Lower lobe of right lung (tissue), 2 donors: ENCODE measurements around the gene TAS2R42. TPM values are rescaled to one million over a fixed set of nuclear protein-coding genes. Genes with fewer than 3 reads are reported as not detected.

Experiments used
- ATAC-seq, 2 donors: fragments of 200-7000 bp; cut with Tn5 transposase; one replicate each; pipeline ENCODE4 v1.9.1; 2020 to 2022; ENCODE audit warnings: mild to moderate bottlenecking in 2 of 2, moderate library complexity in 2 of 2
- DNase-seq: peaks from one replicate; pipeline ENCODE4 v3.0.0-alpha.2; 2020
- H3K27ac ChIP-seq: fragments of 200-600 bp; one replicate; pipeline ENCODE4 v1.8.0; 2022
- H3K27me3 ChIP-seq: fragments of 200-600 bp; one replicate; pipeline ENCODE4 v1.8.0; 2022; ENCODE audit warnings: low read depth
- H3K36me3 ChIP-seq: fragments of 200-600 bp; one replicate; pipeline ENCODE4 v1.8.0; 2022; ENCODE audit warnings: mild to moderate bottlenecking
- H3K4me1 ChIP-seq: fragments of 200-600 bp; one replicate; pipeline ENCODE4 v1.8.0; 2022
- H3K4me3 ChIP-seq: fragments of 200-600 bp; one replicate; pipeline ENCODE4 v1.8.0; 2022; ENCODE audit warnings: mild to moderate bottlenecking
- H3K9me3 ChIP-seq: fragments of 200-600 bp; one replicate; pipeline ENCODE4 v1.8.0; 2022
- intact Hi-C: fragments of 100-400 bp; cut with DNase I; formaldehyde crosslinking; loops from one replicate; pipeline ENCODE4 v1.11.0; 2022
- total RNA-seq: library from RNA; stranded (reverse); fragmentation: NEBNext Ultra II Directional; extraction: Animal tissue kit (Norgen Biotek cat#: 25700); gene quantifications from one replicate; pipeline ENCODE4 v1.2.1, GENCODE V29; 2021
- TF ChIP-seq, protein P1 (sequence below): fragments of 200-600 bp; IDR thresholded peaks from one replicate; pipeline ENCODE4 v1.8.0; 2022; ENCODE audit warnings: antibody characterized with exemption, mild to moderate bottlenecking
- donor health status: DM: no; HTN: yes; CAD: no; lungs with severe emphysema.

The TAS2R42 gene
- total RNA-seq, 1 donor from 2014 or later: not detected

DNA sequence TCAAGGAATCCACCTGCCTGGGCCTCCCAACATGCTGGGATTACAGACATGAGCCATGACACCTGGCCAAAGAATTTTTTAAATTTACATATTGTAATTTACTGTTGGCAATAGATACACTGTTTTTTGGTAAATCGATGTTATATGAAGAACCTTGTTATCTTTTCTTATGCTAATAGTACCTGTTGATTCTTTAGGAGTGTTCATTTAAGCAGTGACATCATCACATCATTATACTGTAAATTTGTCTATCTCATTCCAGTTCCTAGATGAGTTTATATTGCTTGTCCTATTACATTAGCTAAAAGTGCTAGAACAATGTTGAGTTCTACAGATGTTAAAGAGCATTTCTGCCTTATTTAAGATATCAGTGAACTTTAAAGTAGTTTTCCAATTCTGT lies 39.3 kb downstream of the TAS2R42 start:
- no peak overlapping the region for H3K4me3 ChIP-seq
- peaks cover 17% of the 10 kb centered on the region for H3K9me3 ChIP-seq
- no peaks in the 10 kb centered on the region for H3K4me1 ChIP-seq
- TF ChIP-seq, protein P1, sequence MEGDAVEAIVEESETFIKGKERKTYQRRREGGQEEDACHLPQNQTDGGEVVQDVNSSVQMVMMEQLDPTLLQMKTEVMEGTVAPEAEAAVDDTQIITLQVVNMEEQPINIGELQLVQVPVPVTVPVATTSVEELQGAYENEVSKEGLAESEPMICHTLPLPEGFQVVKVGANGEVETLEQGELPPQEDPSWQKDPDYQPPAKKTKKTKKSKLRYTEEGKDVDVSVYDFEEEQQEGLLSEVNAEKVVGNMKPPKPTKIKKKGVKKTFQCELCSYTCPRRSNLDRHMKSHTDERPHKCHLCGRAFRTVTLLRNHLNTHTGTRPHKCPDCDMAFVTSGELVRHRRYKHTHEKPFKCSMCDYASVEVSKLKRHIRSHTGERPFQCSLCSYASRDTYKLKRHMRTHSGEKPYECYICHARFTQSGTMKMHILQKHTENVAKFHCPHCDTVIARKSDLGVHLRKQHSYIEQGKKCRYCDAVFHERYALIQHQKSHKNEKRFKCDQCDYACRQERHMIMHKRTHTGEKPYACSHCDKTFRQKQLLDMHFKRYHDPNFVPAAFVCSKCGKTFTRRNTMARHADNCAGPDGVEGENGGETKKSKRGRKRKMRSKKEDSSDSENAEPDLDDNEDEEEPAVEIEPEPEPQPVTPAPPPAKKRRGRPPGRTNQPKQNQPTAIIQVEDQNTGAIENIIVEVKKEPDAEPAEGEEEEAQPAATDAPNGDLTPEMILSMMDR: no peak
- H3K27ac ChIP-seq: no peak overlapping the region
- no peaks in the 10 kb centered on the region for H3K27me3 ChIP-seq
- intact Hi-C loops: no loop called here
- ATAC-seq (no peak), DNase-seq (no peak)
- no peaks in the 10 kb centered on the region for H3K36me3 ChIP-seq

DNA sequence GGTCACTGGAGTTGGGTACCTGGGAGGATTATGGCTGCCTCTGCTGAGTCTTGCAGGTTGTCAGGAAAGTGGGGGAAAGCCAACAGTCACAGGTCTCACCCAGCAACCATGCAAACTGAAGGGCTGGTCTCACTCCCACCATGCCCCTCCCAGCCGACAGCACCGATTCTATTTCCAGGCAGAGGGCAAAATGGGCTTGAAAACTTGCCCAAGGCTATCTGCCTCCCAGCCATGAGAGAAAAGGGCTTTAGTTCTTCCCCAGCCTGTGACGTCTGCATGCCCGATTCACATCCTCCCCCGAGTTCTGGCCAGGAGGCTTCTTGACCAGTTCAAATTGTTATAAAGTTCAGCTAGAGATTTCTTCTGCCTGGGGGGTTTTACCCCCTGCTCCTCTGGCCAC lies 42.4 kb downstream of the TAS2R42 start:
- ATAC-seq: no peak
- Histone ChIP-seq H3K4me1 (no peaks in the 10 kb centered on the region), H3K27me3 (no peaks in the 10 kb centered on the region), H3K36me3 (no peaks in the 10 kb centered on the region), H3K4me3 (no peak overlapping the region), H3K9me3 (peaks cover 17% of the 10 kb centered on the region), H3K27ac (no peak overlapping the region)
- DNase-seq: no peak
- intact Hi-C loops: no loop called here
- TF ChIP-seq, protein P1: no peak

GRCh38 chr12:11143352-11143751 lies 43.4 kb downstream of the TAS2R42 start:
- Histone ChIP-seq H3K36me3 (no peaks in the 10 kb centered on the region), H3K27me3 (no peaks in the 10 kb centered on the region), H3K4me1 (no peaks in the 10 kb centered on the region), H3K27ac (no peak overlapping the region), H3K9me3 (peaks cover 17% of the 10 kb centered on the region), H3K4me3 (no peak overlapping the region)
- intact Hi-C loops: no loop called here
- no peak for DNase-seq
- TF ChIP-seq, protein P1: no peak
- ATAC-seq: no peak

GRCh38 chr12:11136075-11136474 lies 50.7 kb downstream of the TAS2R42 start:
- intact Hi-C loops: no loop called here

More at GRCh38 chr12:11136075-11136474, 50.7 kb downstream of the TAS2R42 start:
- Histone ChIP-seq H3K36me3 (no peaks in the 10 kb centered on the region), H3K9me3 (no peaks in the 10 kb centered on the region), H3K4me3 (no peak overlapping the region), H3K4me1 (no peaks in the 10 kb centered on the region), H3K27ac (no peak overlapping the region), H3K27me3 (no peaks in the 10 kb centered on the region)
- ATAC-seq: no peak
- TF ChIP-seq, protein P1: no peak
- no peak for DNase-seq

Other genes starting within 250 kb of the TAS2R42 start
- 1.2 TPM for gene TAS2R14, start 247.7 kb downstream of the TAS2R42 start, total RNA-seq
- gene TAS2R50, start 200.0 kb downstream of the TAS2R42 start, total RNA-seq: 0.50 TPM
- gene TAS2R20, start 188.6 kb downstream of the TAS2R42 start, total RNA-seq: 1.3 TPM
- gene TAS2R19, start 164.3 kb downstream of the TAS2R42 start, total RNA-seq: 2.8 TPM
- 1.9 TPM for gene TAS2R31, start 155.5 kb downstream of the TAS2R42 start, total RNA-seq
- gene TAS2R46, start 124.6 kb downstream of the TAS2R42 start, total RNA-seq: 1.7 TPM
- not detected for gene TAS2R43, start 94.6 kb downstream of the TAS2R42 start, total RNA-seq
- 3.9 TPM for gene TAS2R30, start 52.3 kb downstream of the TAS2R42 start, total RNA-seq
- gene SMIM10L1, start 15.7 kb downstream of the TAS2R42 start, total RNA-seq: 8.4 TPM
- gene PRB3, start 82.8 kb upstream of the TAS2R42 start, total RNA-seq: not detected
- not detected for gene PRB4, start 123.5 kb upstream of the TAS2R42 start, total RNA-seq
- not detected for gene PRB2, start 208.6 kb upstream of the TAS2R42 start, total RNA-seq